Heart left ventricle (tissue), 16 donors: ENCODE data around the gene PTPRU. TPM values are rescaled to one million over a fixed set of nuclear protein-coding genes. Genes with fewer than 3 reads are reported as not detected.
A peak's percentile ranks its signal among the peaks of the same experiment; 100 is the strongest.

ENCODE experiments used
- ATAC-seq, 4 donors: fragments of 200-7000 bp; cut with Tn5 transposase; one replicate each; pipeline ENCODE4 v1.9.1; 2020 to 2022; ENCODE audit warnings: moderate library complexity in 4 of 4, mild to moderate bottlenecking in 3 of 4, moderate number of reproducible peaks in 1 of 4
- DNase-seq, 5 donors: peaks; one replicate each; pipeline ENCODE4 v3.0.0-alpha.2; 2020
- H3K27ac ChIP-seq, 12 donors: fragments of 200-600 bp; sonication (generic) in 4 of 12; one replicate each; pipeline versions ENCODE4 v1.5.0 to v1.8.0; 2016 to 2022; ENCODE audit warnings: mild to moderate bottlenecking in 2 of 12
- H3K27me3 ChIP-seq, 9 donors: fragments of 200-600 bp; sonication (generic) in 2 of 9; one replicate each; pipeline versions ENCODE4 v1.5.1 to v1.8.0; 2016 to 2022; ENCODE audit warnings: mild to moderate bottlenecking in 3 of 9
- H3K36me3 ChIP-seq, 9 donors: fragments of 200-600 bp; sonication (generic) in 2 of 9; one replicate each; pipeline versions ENCODE4 v1.5.0 to v1.8.0; 2018 to 2022; ENCODE audit warnings: mild to moderate bottlenecking in 2 of 9
- H3K4me1 ChIP-seq, 12 donors: fragments of 200-600 bp; sonication (generic) in 4 of 12; one replicate each; pipeline versions ENCODE4 v1.5.0 to v1.8.0; 2016 to 2022; ENCODE audit warnings: mild to moderate bottlenecking in 3 of 12
- H3K4me3 ChIP-seq, 12 donors: fragments of 200-600 bp; sonication (generic) in 4 of 12; one replicate each; pipeline versions ENCODE4 v1.5.0 to v1.8.0; 2017 to 2022; ENCODE audit warnings: mild to moderate bottlenecking in 9 of 12, moderate library complexity in 4 of 12
- H3K9me3 ChIP-seq, 12 donors: fragments of 200-600 bp; sonication (generic) in 4 of 12; one replicate each; pipeline versions ENCODE4 v1.5.0 to v1.8.0; 2016 to 2022; ENCODE audit warnings: mild to moderate bottlenecking in 1 of 12
- POLR2A ChIP-seq, 2 donors: fragments of 450-650 bp; IDR thresholded peaks; one replicate each; pipeline ENCODE4 v1.6.1; 2017; ENCODE audit warnings: antibody characterized with exemption in 2 of 2, mild to moderate bottlenecking in 2 of 2, moderate library complexity in 2 of 2
- WGBS, 4 donors: extraction: QIAGEN DNeasy Blood & Tissue Kit in 2 of 4; methylation state at CpG; one replicate each; pipeline versions ENCODE4 v1.1.5 to v1.1.7; 2013 to 2018; 5-methylcytosine and 5-hydroxymethylcytosine counted together
- intact Hi-C, 10 donors: fragments of 100-400 bp; cut with DNase I; formaldehyde crosslinking; loops; one replicate each; pipeline versions ENCODE4 v1.11.1 to v1.14.2; 2022
- polyA plus RNA-seq, 2 donors: library from polyadenylated mRNA; stranded (reverse); fragments of 200-250 nt; gene quantifications; one replicate each; pipeline ENCODE4 v1.2.3, GENCODE V29; 2013
- total RNA-seq, 9 donors: library from RNA; depleted of rRNA in 2 of 9; stranded (reverse); fragments of >200 nt in 2 of 9; fragmentation: NEBNext Ultra II Directional in 3 of 9; extraction: Animal tissue kit (Norgen Biotek cat#: 25700) in 3 of 9; gene quantifications; one replicate each; pipeline versions ENCODE4 v1.1.0 to v1.2.4, GENCODE V29; 2016 to 2023
- TF ChIP-seq, protein P1 (sequence below), 12 donors: fragments of 200-600 bp; sonication (generic) in 4 of 12; IDR thresholded peaks; one replicate each; pipeline versions ENCODE4 v1.5.0 to v1.8.0; 2018 to 2022; ENCODE audit warnings: antibody characterized with exemption in 12 of 12, mild to moderate bottlenecking in 5 of 12
- donor health status: ischemic (EF 13 %, LVEDD 7.1; RV severe dilation, severe dysfunction).
- donor health status: healthy with polysubstance abuse.
- donor health status: DM: no; HTN: yes; CAD: no.
- donor health status: DM: no; HTN: no; CAD: no.
- donor health status: ischemic (EF 25% LVEDD 6.9; RV normal size, moderate dysfunction).
- donor health status: ischemic (EF 25% LVEDD 5.7; RV mildly dilated, moderate dysfunction).
- donor health status: healthy.
- donor health status: DM: yes; HTN: yes; CAD: no.
- donor health status: ischemic (EF 35%, LVEDD 5.7; RV mildly dilated, moderate dysfunction).
- donor health status: nonischemic (EF 11% LVEDD 7.7; RV severe dilation, severe dysfunction).
- donor health status: DM: yes; HTN: yes; CAD: no.
- donor health status: PGD.
- donor health status: ischemic (EF 29% LVEDD 5.4; RV normal size, mild dysfunction).
- donor health status: nonischemic (EF 23%, LVEDD 6.1; RV moderate dilation, normal function).

Gene PTPRU
- total and polyA plus RNA-seq, 11 donors, result 7.1 to 59.9 (median 16.2) TPM

DNA sequence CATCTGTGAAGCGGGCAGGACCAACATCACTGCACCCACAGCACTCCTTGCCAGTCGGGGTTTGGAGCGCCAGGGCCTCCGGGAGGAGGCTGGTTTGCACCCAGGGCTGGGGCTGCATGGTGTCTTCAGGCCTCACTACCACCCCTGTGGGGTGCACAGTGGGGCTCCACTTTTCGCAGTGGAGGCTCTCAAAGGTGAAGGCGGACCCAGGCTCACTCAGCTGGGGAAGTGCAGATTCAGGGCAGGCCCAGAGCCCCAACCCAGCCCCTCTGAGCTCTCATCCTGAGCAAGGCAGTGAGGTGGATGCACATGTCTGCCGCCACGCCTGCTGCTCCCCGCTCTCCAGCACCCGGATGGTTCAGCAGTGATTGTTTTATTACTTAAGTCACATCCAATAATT is 125.8 kb downstream of the PTPRU start:
- Histone ChIP-seq H3K27me3 (peaks cover 0 to 38% (median 11%) of the 10 kb centered on the region in 9 donors), H3K36me3 (no peaks in the 10 kb centered on the region)
- WGBS, 4 donors, result 78 to 88% (median 84%) methylated on average over 6 to 10 of the region's 10 CpGs

DNA sequence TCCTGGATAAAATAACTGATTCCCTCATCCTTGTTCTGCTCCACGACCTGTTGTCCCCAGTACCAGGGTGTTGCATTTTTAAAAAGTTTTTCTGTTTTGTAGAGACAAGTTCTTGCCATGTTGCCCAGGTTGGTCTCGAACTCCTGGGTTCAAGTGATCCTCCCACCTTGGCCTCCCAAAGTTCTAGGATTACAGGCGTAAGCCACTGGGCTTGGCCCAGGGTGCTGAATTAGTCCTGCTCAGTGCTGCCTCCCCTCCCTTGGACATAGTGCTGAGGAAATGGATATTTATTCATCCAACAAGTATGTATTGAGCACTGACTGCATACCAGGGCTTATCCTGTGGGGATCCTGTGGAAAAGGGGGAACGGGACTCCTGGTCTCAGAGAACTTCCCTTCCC is 126.4 kb downstream of the PTPRU start:
- H3K27ac ChIP-seq, result no peak overlapping the region
- WGBS, 4 donors, result 62 to 80% (median 72%) methylated on average over 4 of the region's 4 CpGs
- DNase-seq (no peak), ATAC-seq (no peak)
- H3K36me3 ChIP-seq, result no peaks in the 10 kb centered on the region
- TF ChIP-seq POLR2A (IDR thresholded peaks at IDR 0.05), result no peak
- TF ChIP-seq, protein P1, sequence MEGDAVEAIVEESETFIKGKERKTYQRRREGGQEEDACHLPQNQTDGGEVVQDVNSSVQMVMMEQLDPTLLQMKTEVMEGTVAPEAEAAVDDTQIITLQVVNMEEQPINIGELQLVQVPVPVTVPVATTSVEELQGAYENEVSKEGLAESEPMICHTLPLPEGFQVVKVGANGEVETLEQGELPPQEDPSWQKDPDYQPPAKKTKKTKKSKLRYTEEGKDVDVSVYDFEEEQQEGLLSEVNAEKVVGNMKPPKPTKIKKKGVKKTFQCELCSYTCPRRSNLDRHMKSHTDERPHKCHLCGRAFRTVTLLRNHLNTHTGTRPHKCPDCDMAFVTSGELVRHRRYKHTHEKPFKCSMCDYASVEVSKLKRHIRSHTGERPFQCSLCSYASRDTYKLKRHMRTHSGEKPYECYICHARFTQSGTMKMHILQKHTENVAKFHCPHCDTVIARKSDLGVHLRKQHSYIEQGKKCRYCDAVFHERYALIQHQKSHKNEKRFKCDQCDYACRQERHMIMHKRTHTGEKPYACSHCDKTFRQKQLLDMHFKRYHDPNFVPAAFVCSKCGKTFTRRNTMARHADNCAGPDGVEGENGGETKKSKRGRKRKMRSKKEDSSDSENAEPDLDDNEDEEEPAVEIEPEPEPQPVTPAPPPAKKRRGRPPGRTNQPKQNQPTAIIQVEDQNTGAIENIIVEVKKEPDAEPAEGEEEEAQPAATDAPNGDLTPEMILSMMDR (IDR thresholded peaks at IDR 0.05), result no peak
- no peak overlapping the region for H3K4me3 ChIP-seq
- intact Hi-C loops, result no loop called here
- H3K9me3 ChIP-seq, result no peaks in the 10 kb centered on the region
- peaks cover 0 to 38% (median 11%) of the 10 kb centered on the region in 9 donors for H3K27me3 ChIP-seq
- H3K4me1 ChIP-seq, result no peaks in the 10 kb centered on the region

More for the DNA sequence above, 125.8 kb downstream of the PTPRU start:
- no peaks in the 10 kb centered on the region for H3K9me3 ChIP-seq
- no peak overlapping the region for H3K27ac ChIP-seq
- DNase-seq (no peak), ATAC-seq (no peak)
- H3K4me1 ChIP-seq, result no peaks in the 10 kb centered on the region
- no peak overlapping the region for H3K4me3 ChIP-seq
- intact Hi-C loops, result no loop called here
- TF ChIP-seq, protein P1 (IDR thresholded peaks at IDR 0.05), result no peak
- no peak for TF ChIP-seq POLR2A (IDR thresholded peaks at IDR 0.05)

DNA sequence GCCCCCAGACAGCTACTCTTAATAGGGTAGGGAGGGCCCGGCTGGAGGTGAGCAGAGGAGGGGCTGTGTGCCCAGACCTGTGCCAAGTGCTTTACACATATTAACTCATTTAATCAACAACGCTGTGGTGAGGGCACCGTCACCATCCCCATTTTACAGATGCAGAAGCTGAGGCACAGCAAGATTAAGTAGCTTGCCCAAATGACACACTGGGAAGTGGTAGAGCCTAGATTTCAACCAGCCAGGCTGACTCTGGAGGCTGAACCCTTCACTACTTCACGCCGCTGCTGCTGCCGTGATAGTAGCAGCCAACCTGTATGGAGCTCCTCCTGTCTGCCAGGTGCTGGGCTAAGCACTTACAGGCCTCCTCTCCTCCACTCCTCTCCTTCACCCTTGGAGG is 127.2 kb downstream of the PTPRU start:
- peak in 1 of 4 donors; percentile 13 for ATAC-seq
- WGBS, 4 donors, result 83 to 92% (median 87%) methylated on average over 6 of the region's 6 CpGs
- Histone ChIP-seq H3K27ac (no peak overlapping the region), H3K27me3 (peaks cover 0 to 37% (median 10%) of the 10 kb centered on the region in 9 donors), H3K4me1 (no peaks in the 10 kb centered on the region), H3K4me3 (no peak overlapping the region), H3K9me3 (no peaks in the 10 kb centered on the region), H3K36me3 (no peaks in the 10 kb centered on the region)
- intact Hi-C loops, result no loop called here
- no peak for DNase-seq
- TF ChIP-seq, protein P1 (IDR thresholded peaks at IDR 0.05), result no peak

DNA sequence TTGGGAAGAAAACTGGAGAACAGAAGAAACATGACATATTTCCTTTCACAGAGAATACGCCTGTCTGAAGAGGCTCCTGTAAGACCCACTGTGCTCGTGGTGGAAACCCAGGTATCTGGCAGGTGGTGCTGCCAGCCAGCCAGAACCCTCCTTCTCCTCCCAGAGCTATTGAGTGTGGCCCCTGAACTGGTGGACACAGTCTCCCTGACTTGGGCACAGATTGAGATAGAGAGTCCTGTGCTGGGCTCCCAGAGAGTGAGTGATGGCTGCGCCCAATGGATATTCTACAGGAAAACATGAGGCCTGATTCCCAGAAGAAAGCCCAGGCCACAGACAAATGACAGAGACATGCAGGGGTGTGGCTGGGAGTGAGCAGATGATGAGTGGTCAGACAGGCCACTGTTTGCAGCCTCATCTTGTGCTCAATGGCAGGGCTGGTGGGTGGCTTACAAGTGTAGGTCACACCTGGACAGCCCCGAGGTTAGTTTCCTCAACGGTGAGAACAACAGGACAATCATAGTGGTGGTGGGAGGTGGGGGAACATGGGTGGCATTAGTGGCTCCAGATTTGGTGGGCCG is 127.9 kb downstream of the PTPRU start:
- DNase-seq (no peak), ATAC-seq (no peak)
- no peak for TF ChIP-seq POLR2A (IDR thresholded peaks at IDR 0.05)
- TF ChIP-seq, protein P1 (IDR thresholded peaks at IDR 0.05), result no peak
- H3K36me3 ChIP-seq, result no peaks in the 10 kb centered on the region
- intact Hi-C loops, result no loop called here
- no peak overlapping the region for H3K4me3 ChIP-seq
- peaks cover 0 to 31% (median 10%) of the 10 kb centered on the region in 9 donors for H3K27me3 ChIP-seq
- 85 to 92% (median 87%) methylated on average over 6 of the region's 6 CpGs for WGBS, 4 donors
- no peak overlapping the region for H3K27ac ChIP-seq
- no peaks in the 10 kb centered on the region for H3K4me1 ChIP-seq
- no peaks in the 10 kb centered on the region for H3K9me3 ChIP-seq
